HepG2 (cell line): Measurements from ENCODE around the gene SHPK. TPM values are rescaled to one million over a fixed set of nuclear protein-coding genes. Genes with fewer than 3 reads are reported as not detected.

Experiments
- polyA plus RNA-seq, 8 experiments: library from polyadenylated mRNA; depleted of rRNA in 3 of 8; stranded (reverse) in 7 of 8; unstranded in 1 of 8; fragments of >200 nt; fragmentation: Illumina TruSeq in 4 of 8; extraction: Trizol in 4 of 8; gene quantifications; 2 replicates each; pipeline versions ENCODE4 v1.2.1 to v1.2.3, GENCODE V29; 2011 to 2016; ENCODE audit warnings: low read depth in 4 of 8, missing spikeins in 1 of 8, mixed read lengths in 1 of 8; ENCODE audit not compliant: insufficient read depth in 1 of 8
- total RNA-seq, 5 experiments: library from RNA; depleted of rRNA; stranded (reverse); fragments of >200 nt; fragmentation: Illumina TruSeq; extraction: Trizol; gene quantifications; 2 replicates each; pipeline ENCODE4 v1.2.3, GENCODE V29; 2016; ENCODE audit warnings: low read depth in 1 of 5

SHPK gene
- total and polyA plus RNA-seq, 2 of the 13 experiments (the other 11 are each of a cell fraction or from before 2014, with no cell fraction given): 16.2 to 30.9 TPM

Other genes starting within 250 kb of the SHPK start
- gene OR3A2, start 249.9 kb downstream of the SHPK start, total RNA-seq (2016; rRNA removed; fragmentation: Illumina TruSeq; extraction: Trizol): not detected in 2 replicates
- gene OR3A2, start 249.9 kb downstream of the SHPK start, polyA plus RNA-seq (2011; rRNA removed): not detected in 2 replicates
- gene OR1E1, start 237.8 kb downstream of the SHPK start, total RNA-seq (2016; rRNA removed; fragmentation: Illumina TruSeq; extraction: Trizol): not detected in 2 replicates
- not detected in 2 replicates for gene OR1E1, start 237.8 kb downstream of the SHPK start, polyA plus RNA-seq (2011; rRNA removed)
- gene OR3A3, start 224.9 kb downstream of the SHPK start, total RNA-seq (2016; rRNA removed; fragmentation: Illumina TruSeq; extraction: Trizol): not detected in 2 replicates
- not detected in 2 replicates for gene OR3A3, start 224.9 kb downstream of the SHPK start, polyA plus RNA-seq (2011; rRNA removed)
- gene OR1E2, start 202.4 kb downstream of the SHPK start, total RNA-seq (2016; rRNA removed; fragmentation: Illumina TruSeq; extraction: Trizol): not detected in 2 replicates
- not detected in 2 replicates for gene OR1E2, start 202.4 kb downstream of the SHPK start, polyA plus RNA-seq (2011; rRNA removed)
- gene SPATA22, start 164.4 kb downstream of the SHPK start, total RNA-seq (2016; rRNA removed; fragmentation: Illumina TruSeq; extraction: Trizol): not detected in 2 replicates
- gene SPATA22, start 164.4 kb downstream of the SHPK start, polyA plus RNA-seq (2011; rRNA removed): not detected in 2 replicates
- not detected in 2 replicates for gene ASPA, start 160.3 kb downstream of the SHPK start, total RNA-seq (2016; rRNA removed; fragmentation: Illumina TruSeq; extraction: Trizol)
- gene ASPA, start 160.3 kb downstream of the SHPK start, polyA plus RNA-seq (2011; rRNA removed): not detected in 2 replicates
- 0.46 and 1.0 TPM in 2 replicates for gene TRPV3, start 78.4 kb downstream of the SHPK start, total RNA-seq (2016; rRNA removed; fragmentation: Illumina TruSeq; extraction: Trizol)
- 0.40 and 0.90 TPM in 2 replicates for gene TRPV3, start 78.4 kb downstream of the SHPK start, polyA plus RNA-seq (2011; rRNA removed)
- 2.2 and 5.3 TPM in 2 replicates for gene TRPV1, start 26.8 kb downstream of the SHPK start, total RNA-seq (2016; rRNA removed; fragmentation: Illumina TruSeq; extraction: Trizol)
- gene TRPV1, start 26.8 kb downstream of the SHPK start, polyA plus RNA-seq (2011; rRNA removed): 8.0 and 9.5 TPM in 2 replicates
- gene CTNS, start 510 bp upstream of the SHPK start, total RNA-seq (2016; rRNA removed; fragmentation: Illumina TruSeq; extraction: Trizol): 6.5 and 13.7 TPM in 2 replicates
- gene CTNS, start 510 bp upstream of the SHPK start, polyA plus RNA-seq (2011; rRNA removed): 9.5 and 13.0 TPM in 2 replicates
- gene TAX1BP3, start 32.3 kb upstream of the SHPK start, total RNA-seq (2016; rRNA removed; fragmentation: Illumina TruSeq; extraction: Trizol): 44.5 and 45.1 TPM in 2 replicates
- 16.7 and 20.4 TPM in 2 replicates for gene TAX1BP3, start 32.3 kb upstream of the SHPK start, polyA plus RNA-seq (2011; rRNA removed)
- gene EMC6, start 32.6 kb upstream of the SHPK start, total RNA-seq (2016; rRNA removed; fragmentation: Illumina TruSeq; extraction: Trizol): 42.2 and 45.1 TPM in 2 replicates
- gene EMC6, start 32.6 kb upstream of the SHPK start, polyA plus RNA-seq (2011; rRNA removed): 47.7 and 53.7 TPM in 2 replicates
- 0.90 and 0.95 TPM in 2 replicates for gene P2RX5, start 59.9 kb upstream of the SHPK start, total RNA-seq (2016; rRNA removed; fragmentation: Illumina TruSeq; extraction: Trizol)
- gene P2RX5, start 59.9 kb upstream of the SHPK start, polyA plus RNA-seq (2011; rRNA removed): 1.0 and 1.7 TPM in 2 replicates
- gene HASPIN, start 87.7 kb upstream of the SHPK start, total RNA-seq (2016; rRNA removed; fragmentation: Illumina TruSeq; extraction: Trizol): 7.8 and 8.1 TPM in 2 replicates
- gene HASPIN, start 87.7 kb upstream of the SHPK start, polyA plus RNA-seq (2011; rRNA removed): 1.9 and 2.7 TPM in 2 replicates
- gene ITGAE, start 164.9 kb upstream of the SHPK start, total RNA-seq (2016; rRNA removed; fragmentation: Illumina TruSeq; extraction: Trizol): 49.0 and 56.3 TPM in 2 replicates
- gene ITGAE, start 164.9 kb upstream of the SHPK start, polyA plus RNA-seq (2011; rRNA removed): 38.2 and 42.3 TPM in 2 replicates
- 20.6 and 24.8 TPM in 2 replicates for gene NCBP3, start 210.0 kb upstream of the SHPK start, total RNA-seq (2016; rRNA removed; fragmentation: Illumina TruSeq; extraction: Trizol)
- gene NCBP3, start 210.0 kb upstream of the SHPK start, polyA plus RNA-seq (2011; rRNA removed): 16.6 and 19.5 TPM in 2 replicates